Activated CD4-positive, alpha-beta memory T cell treated with anti-CD3 and anti-CD28 coated beads, Interleukin-2, amount 10 ng/mL, durations not matched to agents 7 days and 5 days (primary cell): ENCODE data around the gene ISCA2. TPM values are rescaled to one million over a fixed set of nuclear protein-coding genes. Genes with fewer than 3 reads are reported as not detected.

ENCODE experiments used
- CTCF ChIA-PET: fragments of 350-600 bp; sonication (Branson Sonifier 250); formaldehyde crosslinking; loops from one replicate; lab custom pipeline; 2021; ENCODE audit warnings: antibody characterized with exemption, inconsistent platforms; lab: Charles Lee
- POLR2A ChIA-PET: fragments of 350-600 bp; sonication (Branson Sonifier 250); formaldehyde crosslinking; loops from one replicate; lab custom pipeline; 2021; ENCODE audit warnings: antibody characterized with exemption; lab: Charles Lee
- DNase-seq: peaks from one replicate; pipeline ENCODE4 v3.0.0-alpha.2; 2020
- H3K27ac Mint-ChIP-seq: one replicate; pipeline ENCODE4 v1.8.0; 2021; ENCODE audit warnings: mild to moderate bottlenecking, mixed read lengths
- H3K27me3 Mint-ChIP-seq: one replicate; pipeline ENCODE4 v1.8.0; 2021; ENCODE audit warnings: mixed read lengths
- H3K36me3 Mint-ChIP-seq: one replicate; pipeline ENCODE4 v1.8.0; 2021; ENCODE audit warnings: low read depth, mixed read lengths
- H3K4me1 Mint-ChIP-seq: one replicate; pipeline ENCODE4 v1.8.0; 2021; ENCODE audit warnings: mixed read lengths
- H3K4me3 Mint-ChIP-seq: one replicate; pipeline ENCODE4 v1.8.0; 2021; ENCODE audit warnings: mild to moderate bottlenecking, mixed read lengths
- H3K9me3 Mint-ChIP-seq: one replicate; pipeline ENCODE4 v1.8.0; 2021; ENCODE audit warnings: mixed read lengths
- total RNA-seq, 2 experiments: library from RNA; stranded (reverse); gene quantifications; one replicate each; pipeline ENCODE4 v1.2.3, GENCODE V29; 2021

Gene ISCA2
- total RNA-seq, 2 experiments from 2014 or later, result 25.8 to 32.1 TPM

- H3K27me3 Mint-ChIP-seq, result no peaks in the 10 kb centered on the region
- CTCF ChIA-PET, result no interaction called here
- H3K4me1 Mint-ChIP-seq, result no peaks in the 10 kb centered on the region
- no peak for DNase-seq
- POLR2A ChIA-PET, result no interaction called here
- no peaks in the 10 kb centered on the region for H3K9me3 Mint-ChIP-seq
- no peaks in the 10 kb centered on the region for H3K36me3 Mint-ChIP-seq
- no peak overlapping the region for H3K27ac Mint-ChIP-seq
- H3K4me3 Mint-ChIP-seq, result no peak overlapping the region
Measured at GRCh38 chr14:74469548-74470518, 23.7 kb upstream of the ISCA2 start.

DNA sequence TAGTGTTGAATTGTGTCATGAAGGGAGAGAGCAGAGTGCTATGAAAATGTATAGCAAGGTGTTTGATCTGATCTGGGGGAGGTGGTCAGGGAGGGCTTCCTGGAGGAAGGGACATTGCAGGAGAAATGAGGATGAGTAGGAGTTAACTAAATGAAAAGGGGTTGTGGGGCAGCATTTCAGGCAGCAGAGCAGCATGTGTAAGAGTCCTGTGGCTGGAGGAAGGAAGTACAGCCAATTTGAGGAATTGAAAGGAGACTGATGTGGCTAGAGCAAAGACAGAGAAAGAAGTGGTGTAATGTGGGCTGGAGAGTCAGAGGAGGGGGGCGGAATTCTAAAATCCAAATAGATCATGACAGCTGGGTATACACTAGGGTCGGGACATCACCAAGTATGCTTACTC, 21.0 kb upstream of the ISCA2 start:
- Mint-ChIP-seq H3K4me3 (no peak overlapping the region), H3K4me1 (no peaks in the 10 kb centered on the region), H3K27ac (no peak overlapping the region), H3K9me3 (no peaks in the 10 kb centered on the region), H3K27me3 (no peaks in the 10 kb centered on the region), H3K36me3 (no peaks in the 10 kb centered on the region)
- ChIA-PET CTCF (no interaction called here), POLR2A (interaction anchor here (1.2 kb wide), 1 partner anchor 18 kb away, joined by 3 read pairs; no protein-coding TSS in a partner anchor)
- no peak for DNase-seq

GRCh38 chr14:74474376-74474775, 19.2 kb upstream of the ISCA2 start:
- ChIA-PET CTCF (no interaction called here), POLR2A (interaction anchor here (0.8 kb wide), 1 partner anchor 19 kb away, joined by 3 read pairs; the partner anchor contains the start of genes ISCA2 and NPC2)
- no peaks in the 10 kb centered on the region for H3K27me3 Mint-ChIP-seq
- no peaks in the 10 kb centered on the region for H3K9me3 Mint-ChIP-seq
- no peak overlapping the region for H3K27ac Mint-ChIP-seq
- no peaks in the 10 kb centered on the region for H3K36me3 Mint-ChIP-seq
- H3K4me1 Mint-ChIP-seq, result no peaks in the 10 kb centered on the region
- DNase-seq, result no peak
- H3K4me3 Mint-ChIP-seq, result no peak overlapping the region

- CTCF ChIA-PET, result interaction anchor here (0.5 kb wide), 1 partner anchor 1205 kb away, joined by 3 read pairs; no protein-coding TSS in a partner anchor
Measured at GRCh38 chr14:74475678-74476077, 17.9 kb upstream of the ISCA2 start.

DNA sequence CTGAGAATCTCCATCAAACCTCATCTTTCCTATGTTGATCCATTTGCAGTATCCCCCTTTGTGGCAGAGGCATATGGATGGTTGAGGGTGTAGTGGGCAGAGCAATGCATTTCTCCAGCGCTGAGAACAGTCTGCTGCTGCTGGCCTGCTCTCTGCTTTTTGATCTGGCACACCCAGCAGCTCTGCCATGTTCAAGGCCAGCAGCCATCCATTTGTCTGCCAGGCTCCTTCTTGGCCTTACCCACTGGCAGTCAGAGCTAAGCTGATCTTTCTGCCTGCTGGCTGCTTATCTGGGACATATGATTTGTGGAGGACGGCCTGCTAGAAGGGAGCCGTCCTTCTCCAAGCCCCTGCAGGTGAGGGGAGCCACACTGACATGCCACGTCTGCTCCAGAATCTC, 17.5 kb upstream of the ISCA2 start:
- Mint-ChIP-seq H3K4me3 (no peak overlapping the region), H3K27me3 (no peaks in the 10 kb centered on the region), H3K9me3 (no peaks in the 10 kb centered on the region), H3K27ac (no peak overlapping the region), H3K4me1 (no peaks in the 10 kb centered on the region), H3K36me3 (peaks cover 5% of the 10 kb centered on the region)
- CTCF ChIA-PET, result no interaction called here
- POLR2A ChIA-PET, result no interaction called here
- DNase-seq, result no peak

More at GRCh38 chr14:74475678-74476077, 17.9 kb upstream of the ISCA2 start:
- H3K4me3 Mint-ChIP-seq, result no peak overlapping the region
- H3K36me3 Mint-ChIP-seq, result peaks cover 2% of the 10 kb centered on the region
- H3K4me1 Mint-ChIP-seq, result no peaks in the 10 kb centered on the region
- POLR2A ChIA-PET, result no interaction called here
- H3K9me3 Mint-ChIP-seq, result no peaks in the 10 kb centered on the region
- DNase-seq, result no peak
- no peaks in the 10 kb centered on the region for H3K27me3 Mint-ChIP-seq
- no peak overlapping the region for H3K27ac Mint-ChIP-seq

GRCh38 chr14:74476607-74477006, 17.0 kb upstream of the ISCA2 start:
- H3K4me3 Mint-ChIP-seq, result no peak overlapping the region
- CTCF ChIA-PET, result no interaction called here
- POLR2A ChIA-PET, result no interaction called here
- H3K9me3 Mint-ChIP-seq, result no peaks in the 10 kb centered on the region
- no peak for DNase-seq
- peaks cover 7% of the 10 kb centered on the region for H3K36me3 Mint-ChIP-seq
- H3K4me1 Mint-ChIP-seq, result no peaks in the 10 kb centered on the region
- H3K27me3 Mint-ChIP-seq, result no peaks in the 10 kb centered on the region
- H3K27ac Mint-ChIP-seq, result no peak overlapping the region

GRCh38 chr14:74478996-74479635, 14.4 kb upstream of the ISCA2 start:
- Mint-ChIP-seq H3K4me1 (no peaks in the 10 kb centered on the region), H3K9me3 (no peaks in the 10 kb centered on the region), H3K27ac (no peak overlapping the region), H3K27me3 (no peaks in the 10 kb centered on the region), H3K36me3 (peaks cover 14% of the 10 kb centered on the region), H3K4me3 (no peak overlapping the region)
- ChIA-PET CTCF (no interaction called here), POLR2A (no interaction called here)
- DNase-seq, result no peak

GRCh38 chr14:74480046-74480445, 13.5 kb upstream of the ISCA2 start:
- Mint-ChIP-seq H3K27ac (no peak overlapping the region), H3K27me3 (no peaks in the 10 kb centered on the region), H3K4me1 (no peaks in the 10 kb centered on the region), H3K4me3 (no peak overlapping the region), H3K9me3 (no peaks in the 10 kb centered on the region), H3K36me3 (peaks cover 19% of the 10 kb centered on the region)
- POLR2A ChIA-PET, result no interaction called here
- no peak for DNase-seq
- CTCF ChIA-PET, result no interaction called here

DNA sequence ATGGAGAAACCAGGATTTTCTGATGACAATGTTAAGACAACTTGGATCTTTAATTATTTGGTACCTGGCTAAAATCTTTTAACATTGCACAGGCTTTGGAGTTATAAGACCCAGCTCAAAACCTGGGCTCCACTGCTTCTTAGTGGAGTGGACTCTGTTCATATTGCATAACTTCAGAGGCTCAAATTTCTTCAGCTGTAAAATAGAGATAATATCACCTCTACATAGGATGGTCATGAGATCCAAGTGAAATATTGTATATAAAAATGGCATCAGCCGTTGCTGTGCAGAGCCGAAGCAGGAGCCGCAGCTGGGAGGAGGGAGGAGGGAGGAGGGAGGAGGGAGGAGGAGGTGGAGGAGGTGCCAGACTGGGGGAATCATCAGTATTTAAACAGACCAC, 11.0 kb upstream of the ISCA2 start:
- POLR2A ChIA-PET, result no interaction called here
- DNase-seq, result no peak
- H3K4me1 Mint-ChIP-seq, result no peaks in the 10 kb centered on the region
- H3K9me3 Mint-ChIP-seq, result no peaks in the 10 kb centered on the region
- H3K27ac Mint-ChIP-seq, result no peak overlapping the region
- no peaks in the 10 kb centered on the region for H3K27me3 Mint-ChIP-seq
- CTCF ChIA-PET, result interaction anchor here (1.3 kb wide), 1 partner anchor 10 kb away, joined by 3 read pairs; the partner anchor contains the start of genes ISCA2 and NPC2
- H3K36me3 Mint-ChIP-seq, result peaks cover 19% of the 10 kb centered on the region
- H3K4me3 Mint-ChIP-seq, result no peak overlapping the region

DNA sequence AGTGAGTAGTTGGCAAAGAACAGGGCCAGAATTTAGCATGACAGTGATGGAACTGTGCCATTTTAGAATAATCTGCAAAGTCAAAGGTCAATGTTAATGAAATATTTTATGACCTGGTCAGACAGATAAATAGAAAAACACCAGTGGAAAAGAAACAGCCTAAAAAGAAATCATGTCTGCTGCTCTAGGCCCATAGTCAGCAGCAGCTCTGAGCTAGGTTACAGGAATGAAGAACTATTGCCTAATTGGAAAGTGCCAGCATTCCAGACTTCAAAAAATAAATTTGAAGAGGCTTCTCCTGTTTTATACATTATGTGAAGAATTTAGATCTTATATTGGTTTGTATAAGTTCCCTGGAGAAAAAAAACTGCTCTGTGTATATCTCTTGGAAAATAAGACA, 10.2 kb upstream of the ISCA2 start:
- DNase-seq, result no peak
- CTCF ChIA-PET, result no interaction called here
- Mint-ChIP-seq H3K9me3 (no peaks in the 10 kb centered on the region), H3K4me3 (no peak overlapping the region), H3K27ac (no peak overlapping the region), H3K36me3 (peaks cover 19% of the 10 kb centered on the region), H3K27me3 (no peaks in the 10 kb centered on the region), H3K4me1 (no peaks in the 10 kb centered on the region)
- POLR2A ChIA-PET, result no interaction called here

DNA sequence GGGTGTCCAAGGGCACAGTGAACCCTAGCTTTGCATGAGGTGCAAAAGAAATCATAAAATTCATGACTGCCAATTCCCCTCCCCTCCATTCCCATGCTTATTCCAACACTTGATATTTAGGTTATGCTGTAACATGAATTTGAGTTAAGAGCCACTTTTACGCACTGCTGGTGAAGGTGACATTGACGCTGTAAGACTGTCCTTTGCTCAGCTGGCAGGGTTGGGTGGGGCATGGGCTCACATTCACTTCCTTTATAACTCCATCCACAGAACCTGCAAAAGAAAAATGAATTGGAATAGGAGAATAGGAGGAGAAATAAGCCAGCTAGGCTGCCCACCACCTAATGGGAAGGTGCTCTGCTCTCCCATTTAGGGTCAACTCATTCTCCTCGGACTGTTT, 7.4 kb upstream of the ISCA2 start:
- Mint-ChIP-seq H3K4me1 (peaks cover 8% of the 10 kb centered on the region), H3K27me3 (no peaks in the 10 kb centered on the region), H3K36me3 (peaks cover 13% of the 10 kb centered on the region), H3K27ac (no peak overlapping the region), H3K4me3 (no peak overlapping the region), H3K9me3 (no peaks in the 10 kb centered on the region)
- CTCF ChIA-PET, result interaction anchor here (0.9 to 1.9 kb wide), 3 partner anchors 13 to 126 kb away, joined by 3 to 6 read pairs (median 3); partner anchors contain the start of gene LTBP2
- no peak for DNase-seq
- POLR2A ChIA-PET, result no interaction called here

- POLR2A ChIA-PET, result no interaction called here
- Mint-ChIP-seq H3K27me3 (no peaks in the 10 kb centered on the region), H3K9me3 (no peaks in the 10 kb centered on the region), H3K4me1 (peaks cover 11% of the 10 kb centered on the region), H3K4me3 (no peak overlapping the region), H3K27ac (no peak overlapping the region), H3K36me3 (peaks cover 6% of the 10 kb centered on the region)
- no peak for DNase-seq
- CTCF ChIA-PET, result no interaction called here
Measured at GRCh38 chr14:74488786-74489397, 4.7 kb upstream of the ISCA2 start.

DNA sequence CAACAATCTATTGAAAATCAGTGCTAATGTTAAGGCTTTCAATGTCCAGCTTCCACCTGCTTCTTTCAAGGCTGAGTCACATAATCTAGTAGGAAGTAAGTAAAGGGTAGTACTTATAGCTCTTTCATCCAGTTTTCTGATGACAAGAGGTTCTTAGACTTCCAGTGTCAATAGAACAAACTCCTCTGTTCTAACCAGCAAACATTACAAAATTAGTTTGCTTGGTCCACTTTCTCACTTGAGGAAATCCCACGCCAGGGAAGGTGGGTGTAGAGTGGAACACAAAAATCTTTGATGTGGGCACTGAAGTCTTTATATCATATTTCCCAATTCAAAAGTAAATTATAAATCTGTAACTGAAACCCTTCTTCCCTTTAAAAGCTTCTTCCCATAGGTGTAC, 3.1 kb upstream of the ISCA2 start:
- Mint-ChIP-seq H3K36me3 (no peaks in the 10 kb centered on the region), H3K9me3 (no peaks in the 10 kb centered on the region), H3K27ac (no peak overlapping the region), H3K27me3 (no peaks in the 10 kb centered on the region), H3K4me3 (no peak overlapping the region), H3K4me1 (peaks cover 26% of the 10 kb centered on the region)
- CTCF ChIA-PET, result interaction anchor here (0.9 to 1.4 kb wide), 2 partner anchors 18 to 32 kb away, joined by 3 to 5 read pairs; no protein-coding TSS in a partner anchor
- no peak for DNase-seq
- POLR2A ChIA-PET, result interaction anchor here (0.9 kb wide), 1 partner anchor 17 kb away, joined by 3 read pairs; no protein-coding TSS in a partner anchor
